ENCODE data around the gene EPO.
A peak's percentile ranks its signal among the peaks of the same experiment; 100 is the strongest.

EPO gene

DNA sequence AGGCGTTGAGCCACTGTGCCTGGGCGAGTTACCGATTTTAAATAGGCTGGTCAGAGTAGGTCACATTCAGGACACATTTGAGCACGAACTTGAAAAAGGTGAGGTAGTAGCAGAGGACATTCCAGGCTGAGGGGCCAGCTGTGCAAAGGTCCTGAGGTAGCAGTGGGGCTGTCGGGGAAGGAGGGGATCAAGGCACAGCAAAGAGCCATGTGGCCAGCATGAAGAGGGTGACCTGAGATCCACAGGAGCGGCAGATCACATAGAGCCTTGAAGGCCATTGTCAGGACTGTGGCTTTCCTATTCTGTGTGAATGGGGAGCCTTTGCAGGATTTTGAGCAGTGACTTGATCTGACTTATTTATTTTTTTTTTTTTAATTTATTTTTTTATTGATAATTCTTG lies 19.7 kb downstream of the EPO start:
- TF ChIP-seq TCF12 (IDR thresholded peaks at IDR 0.05; ENCODE audit: low read depth) (no peak), ZBTB7A (IDR thresholded peaks at IDR 0.05; ENCODE audit: low read depth) (no peak), CEBPB (IDR thresholded peaks at IDR 0.05) (no peak), TAF1 (IDR thresholded peaks at IDR 0.05; ENCODE audit: low read depth) (no peak), YY1 (IDR thresholded peaks at IDR 0.05; ENCODE audit: low read depth) (no peak), EP300 (IDR thresholded peaks at IDR 0.05; ENCODE audit: borderline replicate concordance) (no peak)
- TF ChIP-seq, protein P1, sequence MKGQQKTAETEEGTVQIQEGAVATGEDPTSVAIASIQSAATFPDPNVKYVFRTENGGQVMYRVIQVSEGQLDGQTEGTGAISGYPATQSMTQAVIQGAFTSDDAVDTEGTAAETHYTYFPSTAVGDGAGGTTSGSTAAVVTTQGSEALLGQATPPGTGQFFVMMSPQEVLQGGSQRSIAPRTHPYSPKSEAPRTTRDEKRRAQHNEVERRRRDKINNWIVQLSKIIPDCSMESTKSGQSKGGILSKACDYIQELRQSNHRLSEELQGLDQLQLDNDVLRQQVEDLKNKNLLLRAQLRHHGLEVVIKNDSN (IDR thresholded peaks at IDR 0.05) = no peak

- TF ChIP-seq RAD21 (IDR thresholded peaks at IDR 0.05; ENCODE audit: low read depth) (no peak), TCF12 (IDR thresholded peaks at IDR 0.05; ENCODE audit: low read depth) (no peak), EGR1 (IDR thresholded peaks at IDR 0.05) (no peak), EP300 (IDR thresholded peaks at IDR 0.05; ENCODE audit: borderline replicate concordance) (no peak), ZBTB7A (IDR thresholded peaks at IDR 0.05; ENCODE audit: low read depth) (no peak), REST (IDR thresholded peaks at IDR 0.05; ENCODE audit: low read depth) (no peak)
These were observed 24.3 kb downstream of the EPO start for GRCh38 chr7:100744605-100745004.

GRCh38 chr7:100745184-100745583 lies 24.9 kb downstream of the EPO start:
- no peak for TF ChIP-seq FOXM1 (IDR thresholded peaks at IDR 0.05; ENCODE audit: borderline replicate concordance, low read depth)
- TF ChIP-seq NFIC (IDR thresholded peaks at IDR 0.05) = no peak
- TF ChIP-seq, protein P2, sequence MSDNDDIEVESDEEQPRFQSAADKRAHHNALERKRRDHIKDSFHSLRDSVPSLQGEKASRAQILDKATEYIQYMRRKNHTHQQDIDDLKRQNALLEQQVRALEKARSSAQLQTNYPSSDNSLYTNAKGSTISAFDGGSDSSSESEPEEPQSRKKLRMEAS (IDR thresholded peaks at IDR 0.05) = 0 out of 2 replicates have a peak, but pooled peaks have one; percentile 40

GRCh38 chr7:100752994-100753393 lies 32.7 kb downstream of the EPO start:
- TF ChIP-seq TCF12 (IDR thresholded peaks at IDR 0.05; ENCODE audit: low read depth) (no peak), TEAD4 (IDR thresholded peaks at IDR 0.05) (no peak)

GRCh38 chr7:100753750-100754149 lies 33.5 kb downstream of the EPO start:
- TF ChIP-seq EP300 (IDR thresholded peaks at IDR 0.05; ENCODE audit: borderline replicate concordance) (no peak), EGR1 (IDR thresholded peaks at IDR 0.05) (no peak), FOXM1 (IDR thresholded peaks at IDR 0.05; ENCODE audit: borderline replicate concordance, low read depth) (no peak), ZBTB7A (IDR thresholded peaks at IDR 0.05; ENCODE audit: low read depth) (no peak), REST (IDR thresholded peaks at IDR 0.05; ENCODE audit: low read depth) (no peak), CEBPB (IDR thresholded peaks at IDR 0.05) (no peak), CREB1 (IDR thresholded peaks at IDR 0.05; ENCODE audit: low read depth) (no peak), TEAD4 (IDR thresholded peaks at IDR 0.05) (no peak), RAD21 (IDR thresholded peaks at IDR 0.05; ENCODE audit: low read depth) (no peak), TAF1 (IDR thresholded peaks at IDR 0.05; ENCODE audit: low read depth) (no peak), NFIC (IDR thresholded peaks at IDR 0.05) (no peak), TCF12 (IDR thresholded peaks at IDR 0.05; ENCODE audit: low read depth) (no peak), YY1 (IDR thresholded peaks at IDR 0.05; ENCODE audit: low read depth) (no peak)
- TF ChIP-seq, protein P1 (IDR thresholded peaks at IDR 0.05) = no peak
- TF ChIP-seq, protein P2 (IDR thresholded peaks at IDR 0.05) = no peak

- TF ChIP-seq TEAD4 (IDR thresholded peaks at IDR 0.05) (no peak), YY1 (IDR thresholded peaks at IDR 0.05; ENCODE audit: low read depth) (no peak), ZBTB7A (IDR thresholded peaks at IDR 0.05; ENCODE audit: low read depth) (no peak), CREB1 (IDR thresholded peaks at IDR 0.05; ENCODE audit: low read depth) (no peak), EGR1 (IDR thresholded peaks at IDR 0.05) (no peak), FOXM1 (IDR thresholded peaks at IDR 0.05; ENCODE audit: borderline replicate concordance, low read depth) (no peak), EP300 (IDR thresholded peaks at IDR 0.05; ENCODE audit: borderline replicate concordance) (no peak), TCF12 (IDR thresholded peaks at IDR 0.05; ENCODE audit: low read depth) (no peak), CEBPB (IDR thresholded peaks at IDR 0.05) (no peak), REST (IDR thresholded peaks at IDR 0.05; ENCODE audit: low read depth) (no peak), NFIC (IDR thresholded peaks at IDR 0.05) (no peak), TAF1 (IDR thresholded peaks at IDR 0.05; ENCODE audit: low read depth) (no peak), RAD21 (IDR thresholded peaks at IDR 0.05; ENCODE audit: low read depth) (no peak)
- TF ChIP-seq, protein P1 (IDR thresholded peaks at IDR 0.05) = no peak
- TF ChIP-seq, protein P2 (IDR thresholded peaks at IDR 0.05) = no peak
These were observed 39.3 kb downstream of the EPO start for GRCh38 chr7:100759357-100760171.
